IMR-90 (cell line): ENCODE data around the gene DOK3. TPM values are rescaled to one million over a fixed set of nuclear protein-coding genes. Genes with fewer than 3 reads are reported as not detected.

Source experiments
- ATAC-seq: fragments of 200-7000 bp; cut with Tn5 transposase; 2 replicates; pipeline ENCODE4 v1.9.1; 2020; ENCODE audit warnings: low read depth, mild to moderate bottlenecking, moderate library complexity
- BruUV-seq: library from RNA; stranded (reverse); fragments of 400-500 nt; replicated peaks from 2 replicates; lab custom pipeline; 2021; lab: Mats Ljungman, UMichigan
- CTCF ChIA-PET: fragments of 300-600 bp; formaldehyde crosslinking; extraction: SDS; loops from one replicate; lab custom pipeline; 2021; ENCODE audit warnings: antibody characterized with exemption; lab: Yijun Ruan, JAX
- POLR2A ChIA-PET: fragments of 300-600 bp; sonication (Branson Sonifier 250); formaldehyde crosslinking; loops from one replicate; lab custom pipeline; 2022; ENCODE audit warnings: antibody characterized with exemption; ENCODE audit not compliant: unreplicated experiment; lab: Charles Lee
- DNase-seq: peaks from one replicate; pipeline ENCODE4 v3.0.0; 2013
- H2AFZ ChIP-seq: replicated peaks from 2 replicates; pipeline ENCODE3; 2013; ENCODE audit warnings: low read length, mild to moderate bottlenecking; ENCODE audit not compliant: poor library complexity
- H2AK5ac ChIP-seq: 2 replicates; pipeline ENCODE4 v1.6.1; 2013; ENCODE audit warnings: low read depth, low read length, inconsistent platforms
- H2AK9ac ChIP-seq: replicated peaks from 2 replicates; pipeline ENCODE3; 2013; ENCODE audit warnings: mild to moderate bottlenecking, low read depth, low read length, moderate library complexity; ENCODE audit not compliant: poor library complexity
- H2BK120ac ChIP-seq: 2 replicates; pipeline ENCODE4 v1.6.1; 2013; ENCODE audit warnings: low read depth, low read length, inconsistent platforms
- H2BK15ac ChIP-seq: 3 replicates; pipeline ENCODE4 v1.6.1; 2013; ENCODE audit warnings: low read depth, low read length, inconsistent platforms
- H2BK20ac ChIP-seq: 2 replicates; pipeline ENCODE4 v1.6.1; 2013; ENCODE audit warnings: low read depth, mild to moderate bottlenecking, inconsistent platforms, low read length, moderate library complexity
- H2BK5ac ChIP-seq: 2 replicates; pipeline ENCODE4 v1.6.1; 2013; ENCODE audit warnings: mild to moderate bottlenecking, low read depth, low read length, inconsistent platforms; ENCODE audit not compliant: poor library complexity, severe bottlenecking
- H3K14ac ChIP-seq: replicated peaks from 2 replicates; pipeline ENCODE4 v1.6.1; 2013; ENCODE audit warnings: low read depth, low read length, inconsistent platforms
- H3K18ac ChIP-seq: 2 replicates; pipeline ENCODE4 v1.6.1; 2013; ENCODE audit warnings: low read depth, low read length, control low read depth
- H3K23ac ChIP-seq: 2 replicates; pipeline ENCODE4 v1.6.1; 2013; ENCODE audit warnings: low read depth, low read length, inconsistent platforms
- H3K27ac ChIP-seq: 2 replicates; pipeline ENCODE4 v1.5.1; 2013; ENCODE audit warnings: mild to moderate bottlenecking, control low read depth, low read length; ENCODE audit not compliant: insufficient read depth
- H3K27me3 ChIP-seq: 2 replicates; pipeline ENCODE4 v1.6.1; 2013; ENCODE audit warnings: low read length; ENCODE audit not compliant: control insufficient read depth, insufficient read depth
- H3K36me3 ChIP-seq: 2 replicates; pipeline ENCODE4 v1.6.1; 2013; ENCODE audit warnings: low read length, mixed read lengths; ENCODE audit not compliant: control insufficient read depth, insufficient read depth
- H3K4ac ChIP-seq: 2 replicates; pipeline ENCODE4 v1.6.1; 2013; ENCODE audit warnings: low read depth, low read length, inconsistent platforms
- H3K4me1 ChIP-seq: 2 replicates; pipeline ENCODE4 v1.6.1; 2013; ENCODE audit warnings: low read length, mixed read lengths; ENCODE audit not compliant: control insufficient read depth, insufficient read depth
- H3K4me2 ChIP-seq: 2 replicates; pipeline ENCODE4 v1.6.1; 2013; ENCODE audit warnings: low read depth, mild to moderate bottlenecking, control low read depth, low read length, moderate library complexity
- H3K4me3 ChIP-seq: 2 replicates; pipeline ENCODE4 v1.5.1; 2013; ENCODE audit warnings: low read depth, mild to moderate bottlenecking, control low read depth, low read length, moderate library complexity; ENCODE audit not compliant: insufficient read depth
- H3K56ac ChIP-seq: 2 replicates; pipeline ENCODE4 v1.6.1; 2013; ENCODE audit warnings: low read length, inconsistent platforms; ENCODE audit not compliant: insufficient read depth; ENCODE audit errors: extremely low read depth
- H3K79me1 ChIP-seq, 2 experiments: 2 replicates each; pipeline ENCODE4 v1.6.1; 2013; ENCODE audit warnings: low read length in 2 of 2, inconsistent platforms in 1 of 2, low read depth in 1 of 2
- H3K9ac ChIP-seq: 2 replicates; pipeline ENCODE4 v1.6.1; 2013; ENCODE audit warnings: low read depth, low read length, control low read depth
- H3K9me1 ChIP-seq: 2 replicates; pipeline ENCODE4 v1.6.1; 2013; ENCODE audit warnings: low read length, inconsistent platforms; ENCODE audit not compliant: insufficient read depth
- H3K9me3 ChIP-seq: 2 replicates; pipeline ENCODE4 v1.6.1; 2013; ENCODE audit warnings: low read length; ENCODE audit not compliant: control insufficient read depth, insufficient read depth
- H4K20me1 ChIP-seq: 2 replicates; pipeline ENCODE4 v1.6.1; 2013; ENCODE audit warnings: low read length, inconsistent platforms; ENCODE audit not compliant: insufficient read depth
- H4K5ac ChIP-seq: 2 replicates; pipeline ENCODE4 v1.6.1; 2013; ENCODE audit warnings: mild to moderate bottlenecking, low read depth, low read length, control low read depth
- H4K8ac ChIP-seq, 2 experiments: 2 replicates each; pipeline ENCODE4 v1.6.1; 2013; ENCODE audit warnings: low read depth in 2 of 2, low read length in 2 of 2, control low read depth in 1 of 2, inconsistent platforms in 1 of 2
- H4K91ac ChIP-seq: 2 replicates; pipeline ENCODE4 v1.6.1; 2013; ENCODE audit warnings: low read depth, low read length, inconsistent platforms; ENCODE audit not compliant: insufficient read depth
- BHLHE40 ChIP-seq: fragments of 150-350 bp; IDR thresholded peaks from 2 replicates; pipeline ENCODE4 v1.6.1; 2016; ENCODE audit warnings: mild to moderate bottlenecking, low read depth, low read length
- CEBPB ChIP-seq: IDR thresholded peaks from 2 replicates; pipeline ENCODE4 v1.6.1; 2012; ENCODE audit warnings: low read depth, low read length, improper control_type of control experiment
- CHD1 ChIP-seq: IDR thresholded peaks from 2 replicates; pipeline ENCODE4 v1.6.1; 2012; ENCODE audit warnings: low read depth, low read length, improper control_type of control experiment
- CTCF ChIP-seq: conservative IDR thresholded peaks from 2 replicates; pipeline ENCODE4 v1.5.1; 2012; ENCODE audit warnings: mild to moderate bottlenecking, low read depth, low read length, improper control_type of control experiment
- ELK1 ChIP-seq: fragments of 150-350 bp; IDR thresholded peaks from 2 replicates; pipeline ENCODE4 v1.6.1; 2016; ENCODE audit warnings: low read depth, mild to moderate bottlenecking, low read length, moderate library complexity, borderline replicate concordance
- FOS ChIP-seq: fragments of 150-350 bp; IDR thresholded peaks from 2 replicates; pipeline ENCODE4 v1.6.1; 2016; ENCODE audit warnings: low read depth, low read length
- MAFK ChIP-seq: IDR thresholded peaks from 2 replicates; pipeline ENCODE4 v1.6.1; 2012; ENCODE audit warnings: low read depth, low read length, improper control_type of control experiment
- MAZ ChIP-seq: IDR thresholded peaks from 2 replicates; pipeline ENCODE4 v1.6.1; 2012; ENCODE audit warnings: low read depth, mild to moderate bottlenecking, low read length, improper control_type of control experiment, moderate library complexity, borderline replicate concordance
- MXI1 ChIP-seq: IDR thresholded peaks from 2 replicates; pipeline ENCODE4 v1.6.1; 2012; ENCODE audit warnings: low read depth, mild to moderate bottlenecking, low read length, moderate library complexity, borderline replicate concordance
- NFE2L2 ChIP-seq: fragments of 150-350 bp; IDR thresholded peaks from 2 replicates; pipeline ENCODE4 v1.6.1; 2016; ENCODE audit warnings: low read depth, mild to moderate bottlenecking, low read length
- POLR2A ChIP-seq: IDR thresholded peaks from 2 replicates; pipeline ENCODE4 v1.6.1; 2012; ENCODE audit warnings: mild to moderate bottlenecking, low read depth, low read length
- RAD21 ChIP-seq: IDR thresholded peaks from 2 replicates; pipeline ENCODE4 v1.6.1; 2012; ENCODE audit warnings: low read length, improper control_type of control experiment
- RCOR1 ChIP-seq: IDR thresholded peaks from 2 replicates; pipeline ENCODE4 v1.6.1; 2012; ENCODE audit warnings: mild to moderate bottlenecking, low read length, improper control_type of control experiment; ENCODE audit not compliant: insufficient replicate concordance
- SMC3 ChIP-seq: fragments of 150-350 bp; IDR thresholded peaks from 2 replicates; pipeline ENCODE4 v1.6.1; 2016; ENCODE audit warnings: low read depth, mild to moderate bottlenecking, antibody characterized with exemption, low read length, moderate library complexity
- USF2 ChIP-seq: fragments of 150-350 bp; IDR thresholded peaks from 2 replicates; pipeline ENCODE4 v1.6.1; 2017; ENCODE audit warnings: mild to moderate bottlenecking, antibody characterized with exemption, low read length, low read depth
- WGBS, 2 experiments: methylation state at CpG; one replicate each; pipeline versions ENCODE4 v1.1.5 to v1.1.7; 2013; ENCODE audit warnings: missing lambda C conversion rate in 2 of 2; ENCODE audit not compliant: insufficient read length in 1 of 2; ENCODE audit errors: extremely low coverage in 2 of 2; 5-methylcytosine and 5-hydroxymethylcytosine counted together
- dilution Hi-C: fragments of 300-500 bp; cut with HindIII; formaldehyde crosslinking; loops from one replicate; pipeline ENCODE4 v1.14.3; 2018; ENCODE audit warnings: low sequenced_read_pairs; ENCODE audit not compliant: unreplicated experiment
- in situ Hi-C: fragments of 300-500 bp; cut with MboI; formaldehyde crosslinking; loops from 3 replicates; pipeline ENCODE4 v1.14.3; 2019; ENCODE audit warnings: low sequenced_read_pairs, inconsistent platforms, mixed read lengths
- intact Hi-C: fragments of 100-400 bp; cut with micrococcal nuclease; formaldehyde crosslinking; loops from 2 replicates; pipeline ENCODE4 v1.10.0; 2022
- polyA plus RNA-seq, 3 experiments: library from polyadenylated mRNA; depleted of rRNA; stranded (reverse); fragments of >200 nt; gene quantifications; 2 replicates each; pipeline ENCODE4 v1.2.3, GENCODE V29; 2012; ENCODE audit warnings: low replicate concordance in 1 of 3
- total RNA-seq: library from RNA; depleted of rRNA; stranded (reverse); fragments of >200 nt; gene quantifications from 2 replicates; pipeline ENCODE4 v1.2.3, GENCODE V29; 2012

The DOK3 gene
- total and polyA plus RNA-seq, 2 of the 4 experiments (the other 2 are of a cell fraction), result 0.54 to 3.9 TPM

GRCh38 chr5:177484902-177485549, 24.6 kb downstream of the DOK3 start:
- Histone ChIP-seq H3K79me1 (peaks cover 43 to 78% of the 10 kb centered on the region in 2 experiments), H4K5ac (peak overlapping the region; percentile 9; the same call in 1 of the 2 replicates), H2BK15ac (no peak overlapping the region), H3K23ac (peak overlapping the region; percentile 18), H2AK9ac (no peak overlapping the region), H2BK120ac (no peak overlapping the region), H3K18ac (no peak overlapping the region), H4K91ac (no peak overlapping the region), H3K56ac (no peak overlapping the region), H3K4me1 (peaks cover 13% of the 10 kb centered on the region; the same call in 1 of the 2 replicates), H3K4me3 (no peak overlapping the region), H3K27me3 (no peaks in the 10 kb centered on the region), H3K9me1 (peaks cover 21% of the 10 kb centered on the region; the same call in 1 of the 2 replicates), H2AFZ (no peak overlapping the region), H4K8ac (peak overlapping the region in 1 of 2 experiments; percentile 8; a peak in 2 of 4 replicates), H3K4me2 (no peak overlapping the region), H3K14ac (no peak overlapping the region), H3K9me3 (no peaks in the 10 kb centered on the region), H3K36me3 (peaks cover 82% of the 10 kb centered on the region), H2BK5ac (no peak overlapping the region), H4K20me1 (peaks cover 90% of the 10 kb centered on the region), H2BK20ac (no peak overlapping the region), H2AK5ac (no peak overlapping the region), H3K4ac (no peak overlapping the region), H3K9ac (no peak overlapping the region), H3K27ac (peak overlapping the region; percentile 0; the same call in 1 of the 2 replicates)
- ChIA-PET CTCF (interaction anchor here (1.1 kb wide), 1 partner anchor 81 kb away, joined by 3 read pairs; no protein-coding TSS in a partner anchor), POLR2A (no interaction called here)
- dilution Hi-C loops (no loop called here), intact Hi-C loops (no loop called here), in situ Hi-C loops (no loop called here)
- ATAC-seq, result peak; percentile 2; the same call in 1 of the 2 replicates
- no TSS peak for BruUV-seq
- 64% methylated on average over 5 of the region's 13 CpGs; no CpG with 5 or more reads in 1 of the 2 experiments for WGBS, 2 experiments
- no peak for DNase-seq
- no peak for TF ChIP-seq CEBPB
- TF ChIP-seq ELK1, result no peak
- no peak for TF ChIP-seq MAZ
- TF ChIP-seq RAD21, result no peak
- TF ChIP-seq MXI1, result no peak
- TF ChIP-seq USF2, result no peak
- TF ChIP-seq MAFK, result no peak
- TF ChIP-seq CHD1, result no peak
- TF ChIP-seq SMC3, result no peak
- no peak for TF ChIP-seq BHLHE40
- no peak for TF ChIP-seq RCOR1
- TF ChIP-seq POLR2A, result no peak
- TF ChIP-seq FOS, result no peak
- no peak for TF ChIP-seq NFE2L2
- TF ChIP-seq CTCF, result no peak
